Gastrocnemius medialis (tissue), 4 donors: ENCODE data around the gene PHF20. TPM values are rescaled to one million over a fixed set of nuclear protein-coding genes. Genes with fewer than 3 reads are reported as not detected.
A peak's percentile ranks its signal among the peaks of the same experiment; 100 is the strongest.

ENCODE experiments used
- ATAC-seq, 2 donors: fragments of 150-250 bp; one replicate each; pipeline ENCODE4 v1.9.1; 2016
- DNase-seq, 2 donors: peaks; one replicate each; pipeline ENCODE4 v3.0.0-alpha.2; 2019
- H3K27ac ChIP-seq, 4 donors: fragments of 200-600 bp; sonication (generic); 1 replicate in 1 of 4; 2 replicates in 3 of 4; pipeline ENCODE4 v1.5.1; 2016 to 2018; ENCODE audit warnings: mild to moderate bottlenecking in 2 of 4, moderate library complexity in 1 of 4
- H3K27me3 ChIP-seq, 3 donors: fragments of 200-600 bp; sonication (generic) in 2 of 3; 1 replicate in 1 of 3; 2 replicates in 2 of 3; pipeline versions ENCODE4 v1.5.1 to v1.6.0; 2016 to 2019; ENCODE audit warnings: mild to moderate bottlenecking in 1 of 3, moderate library complexity in 1 of 3
- H3K36me3 ChIP-seq, 2 donors: fragments of 200-600 bp; sonication (generic) in 1 of 2; one replicate each; pipeline ENCODE4 v1.5.1; 2017 to 2018
- H3K4me1 ChIP-seq, 2 donors: fragments of 200-600 bp; sonication (generic) in 1 of 2; one replicate each; pipeline ENCODE4 v1.5.1; 2016 to 2017; ENCODE audit warnings: mild to moderate bottlenecking in 2 of 2
- H3K4me3 ChIP-seq, 4 donors: fragments of 200-600 bp; sonication (generic) in 3 of 4; 1 replicate in 1 of 4; 2 replicates in 3 of 4; pipeline ENCODE4 v1.5.1; 2016 to 2019; ENCODE audit warnings: mild to moderate bottlenecking in 2 of 4
- H3K9me3 ChIP-seq, 3 donors: fragments of 200-600 bp; sonication (generic) in 2 of 3; 1 replicate in 1 of 3; 2 replicates in 2 of 3; pipeline ENCODE4 v1.5.1; 2016 to 2019
- CTCF ChIP-seq, 5 experiments: fragments of 450-650 bp in 3 of 5; fragments of 200-600 bp in 2 of 5; sonication (generic) in 2 of 5; IDR thresholded peaks in 4 of 5; conservative IDR thresholded peaks in 1 of 5; 1 replicate in 4 of 5; 2 replicates in 1 of 5; pipeline ENCODE4 v1.5.1; 2016 to 2019; ENCODE audit warnings: antibody characterized with exemption in 5 of 5, mild to moderate bottlenecking in 3 of 5, moderate library complexity in 3 of 5
- POLR2A ChIP-seq, 2 donors: fragments of 450-650 bp; IDR thresholded peaks; one replicate each; pipeline ENCODE4 v1.6.1; 2017; ENCODE audit warnings: antibody characterized with exemption in 2 of 2, mild to moderate bottlenecking in 2 of 2, moderate library complexity in 2 of 2
- in situ Hi-C, 4 donors: fragments of 200-750 bp; cut with MboI; loops; one replicate each; pipeline versions ENCODE4 v1.15.0 to v1.8.0; 2017; ENCODE audit warnings: low sequenced_read_pairs in 4 of 4
- intact Hi-C: fragments of 100-400 bp; cut with DNase I; formaldehyde crosslinking; loops from one replicate; pipeline ENCODE4 v1.15.1; 2023; ENCODE audit warnings: low total_unique reads
- total RNA-seq, 4 donors: library from RNA; depleted of rRNA; stranded (reverse); fragments of >200 nt; gene quantifications; one replicate each; pipeline versions ENCODE4 v1.1.0 to v1.2.3, GENCODE V29; 2016

Gene PHF20
- total RNA-seq, 4 donors from 2014 or later, result 72.6 to 91.9 (median 82.2) TPM

GRCh38 chr20:35908007-35908406 lies 136.2 kb downstream of the PHF20 start:
- intact Hi-C loops, result no loop called here
- no peak for TF ChIP-seq POLR2A (IDR thresholded peaks at IDR 0.05)
- TF ChIP-seq CTCF (IDR thresholded peaks at IDR 0.05 in 4 of 5, conservative IDR thresholded peaks at IDR 0.05 in 1 of 5), result no peak
- in situ Hi-C loops, result no loop called here
- no peak for ATAC-seq
- no peak overlapping the region for H3K4me3 ChIP-seq
- peak overlapping the region in 2 of 4 donors; percentile 70 to 76 for H3K27ac ChIP-seq
- DNase-seq, result no peak
- H3K27me3 ChIP-seq, result no peaks in the 10 kb centered on the region
- H3K4me1 ChIP-seq, result peaks cover 13 to 20% of the 10 kb centered on the region in 2 donors
- H3K9me3 ChIP-seq, result no peaks in the 10 kb centered on the region
- no peaks in the 10 kb centered on the region for H3K36me3 ChIP-seq

GRCh38 chr20:35909176-35909575 lies 137.4 kb downstream of the PHF20 start:
- no peak for TF ChIP-seq CTCF (IDR thresholded peaks at IDR 0.05 in 4 of 5, conservative IDR thresholded peaks at IDR 0.05 in 1 of 5)
- TF ChIP-seq POLR2A (IDR thresholded peaks at IDR 0.05), result no peak
- H3K4me1 ChIP-seq, result peaks cover 13 to 20% of the 10 kb centered on the region in 2 donors
- H3K36me3 ChIP-seq, result peaks cover 0 to 11% of the 10 kb centered on the region in 2 donors
- H3K4me3 ChIP-seq, result no peak overlapping the region
- H3K27me3 ChIP-seq, result no peaks in the 10 kb centered on the region
- H3K27ac ChIP-seq, result no peak overlapping the region
- in situ Hi-C loops, result no loop called here
- intact Hi-C loops, result no loop called here
- ATAC-seq, result no peak
- DNase-seq, result no peak
- H3K9me3 ChIP-seq, result no peaks in the 10 kb centered on the region

GRCh38 chr20:35909796-35910195 lies 138.0 kb downstream of the PHF20 start:
- Histone ChIP-seq H3K4me1 (peaks cover 13 to 20% of the 10 kb centered on the region in 2 donors), H3K36me3 (peaks cover 0 to 17% of the 10 kb centered on the region in 2 donors), H3K27ac (no peak overlapping the region), H3K27me3 (no peaks in the 10 kb centered on the region), H3K9me3 (no peaks in the 10 kb centered on the region), H3K4me3 (no peak overlapping the region)
- DNase-seq, result no peak
- intact Hi-C loops, result no loop called here
- ATAC-seq, result no peak
- in situ Hi-C loops, result no loop called here
- TF ChIP-seq CTCF (IDR thresholded peaks at IDR 0.05 in 4 of 5, conservative IDR thresholded peaks at IDR 0.05 in 1 of 5) (no peak), POLR2A (IDR thresholded peaks at IDR 0.05) (no peak)

- Histone ChIP-seq H3K27me3 (no peaks in the 10 kb centered on the region), H3K36me3 (peaks cover 0 to 21% of the 10 kb centered on the region in 2 donors), H3K9me3 (no peaks in the 10 kb centered on the region), H3K27ac (no peak overlapping the region), H3K4me1 (peaks cover 13 to 20% of the 10 kb centered on the region in 2 donors), H3K4me3 (no peak overlapping the region)
- intact Hi-C loops (no loop called here), in situ Hi-C loops (no loop called here)
- DNase-seq, result no peak
- no peak for TF ChIP-seq CTCF (IDR thresholded peaks at IDR 0.05 in 4 of 5, conservative IDR thresholded peaks at IDR 0.05 in 1 of 5)
- no peak for TF ChIP-seq POLR2A (IDR thresholded peaks at IDR 0.05)
- no peak for ATAC-seq
These were observed 138.4 kb downstream of the PHF20 start for GRCh38 chr20:35910254-35910653.

- Histone ChIP-seq H3K4me3 (no peak overlapping the region), H3K4me1 (peaks cover 1 to 4% of the 10 kb centered on the region in 2 donors), H3K27ac (no peak overlapping the region), H3K27me3 (no peaks in the 10 kb centered on the region), H3K36me3 (peaks cover 0 to 36% of the 10 kb centered on the region in 2 donors), H3K9me3 (no peaks in the 10 kb centered on the region)
- no peak for DNase-seq
- intact Hi-C loops (no loop called here), in situ Hi-C loops (no loop called here)
- TF ChIP-seq POLR2A (IDR thresholded peaks at IDR 0.05), result no peak
- TF ChIP-seq CTCF (IDR thresholded peaks at IDR 0.05 in 4 of 5, conservative IDR thresholded peaks at IDR 0.05 in 1 of 5), result no peak
- no peak for ATAC-seq
These were observed 141.1 kb downstream of the PHF20 start for GRCh38 chr20:35912881-35913280.
